SK-N-SH treated with all-trans-retinoic acid at 6 μM for 48 hours (cell line): ENCODE measurements around the gene NAA50.

Source experiments
- ATAC-seq: fragments of 200-7000 bp; cut with Tn5 transposase; 3 replicates; pipeline ENCODE4 v1.9.1; 2020; ENCODE audit warnings: mild to moderate bottlenecking, moderate library complexity
- ARNTL ChIP-seq: fragments of 450-650 bp; formaldehyde crosslinking; IDR thresholded peaks from 2 replicates; pipeline ENCODE4 v1.5.0; 2020; ENCODE audit warnings: low read depth, mild to moderate bottlenecking, moderate library complexity, borderline replicate concordance
- CSDC2 ChIP-seq: fragments of 250-450 bp; sonication (Bioruptor Pico); IDR thresholded peaks from 2 replicates; pipeline ENCODE4 v1.5.0; 2020; ENCODE audit warnings: mild to moderate bottlenecking, moderate library complexity
- ESRRG ChIP-seq: fragments of 250-450 bp; sonication (Bioruptor Pico); IDR thresholded peaks from 2 replicates; pipeline ENCODE4 v1.6.1; 2021; ENCODE audit warnings: mild to moderate bottlenecking
- GLIS3 ChIP-seq: fragments of 250-450 bp; sonication (Bioruptor Pico); IDR thresholded peaks from 2 replicates; pipeline ENCODE4 v1.5.0; 2020; ENCODE audit warnings: mild to moderate bottlenecking, moderate library complexity
- OSR1 ChIP-seq: fragments of 250-450 bp; sonication (Bioruptor Pico); IDR thresholded peaks from 2 replicates; pipeline ENCODE4 v1.8.0; 2022; ENCODE audit warnings: moderate library complexity, mild to moderate bottlenecking, inconsistent platforms
- TOX ChIP-seq: fragments of 250-450 bp; sonication (Bioruptor Pico); IDR thresholded peaks from 2 replicates; pipeline ENCODE4 v1.8.0; 2021; ENCODE audit warnings: mild to moderate bottlenecking, moderate library complexity, borderline replicate concordance
- ZFP3 ChIP-seq: fragments of 250-450 bp; sonication (Bioruptor Pico); IDR thresholded peaks from 2 replicates; pipeline ENCODE4 v1.5.0; 2020; ENCODE audit warnings: mild to moderate bottlenecking, moderate library complexity
- ZFP30 ChIP-seq: fragments of 450-650 bp; formaldehyde crosslinking; IDR thresholded peaks from 2 replicates; pipeline ENCODE4 v1.5.0; 2022; ENCODE audit warnings: mild to moderate bottlenecking, moderate library complexity
- ZNF565 ChIP-seq: fragments of 450-650 bp; formaldehyde crosslinking; conservative IDR thresholded peaks from 2 replicates; pipeline ENCODE4 v1.5.0; 2020; ENCODE audit warnings: low read depth, mild to moderate bottlenecking, moderate library complexity
- ZNF8 ChIP-seq: fragments of 450-650 bp; formaldehyde crosslinking; IDR thresholded peaks from 2 replicates; pipeline ENCODE4 v1.5.0; 2020; ENCODE audit warnings: mild to moderate bottlenecking, moderate library complexity
- TF ChIP-seq, protein P1 (sequence below): fragments of 250-450 bp; sonication (Bioruptor Pico); IDR thresholded peaks from 2 replicates; pipeline ENCODE4 v1.5.0; 2020; ENCODE audit warnings: mild to moderate bottlenecking, moderate library complexity
- TF ChIP-seq, protein P2 (sequence below): fragments of 250-450 bp; sonication (Bioruptor Pico); IDR thresholded peaks from 2 replicates; pipeline ENCODE4 v1.8.0; 2021; ENCODE audit warnings: low read depth, mild to moderate bottlenecking, moderate library complexity, borderline replicate concordance
- TF ChIP-seq, protein P3 (sequence below): fragments of 250-450 bp; sonication (Bioruptor Pico); IDR thresholded peaks from 2 replicates; pipeline ENCODE4 v1.5.1; 2020; ENCODE audit warnings: low read depth, mild to moderate bottlenecking, moderate library complexity
- TF ChIP-seq, protein P4 (sequence below): fragments of 250-450 bp; sonication (Bioruptor Pico); IDR thresholded peaks from 2 replicates; pipeline ENCODE4 v1.8.0; 2020; ENCODE audit warnings: mild to moderate bottlenecking, moderate library complexity, borderline replicate concordance

The NAA50 gene

DNA sequence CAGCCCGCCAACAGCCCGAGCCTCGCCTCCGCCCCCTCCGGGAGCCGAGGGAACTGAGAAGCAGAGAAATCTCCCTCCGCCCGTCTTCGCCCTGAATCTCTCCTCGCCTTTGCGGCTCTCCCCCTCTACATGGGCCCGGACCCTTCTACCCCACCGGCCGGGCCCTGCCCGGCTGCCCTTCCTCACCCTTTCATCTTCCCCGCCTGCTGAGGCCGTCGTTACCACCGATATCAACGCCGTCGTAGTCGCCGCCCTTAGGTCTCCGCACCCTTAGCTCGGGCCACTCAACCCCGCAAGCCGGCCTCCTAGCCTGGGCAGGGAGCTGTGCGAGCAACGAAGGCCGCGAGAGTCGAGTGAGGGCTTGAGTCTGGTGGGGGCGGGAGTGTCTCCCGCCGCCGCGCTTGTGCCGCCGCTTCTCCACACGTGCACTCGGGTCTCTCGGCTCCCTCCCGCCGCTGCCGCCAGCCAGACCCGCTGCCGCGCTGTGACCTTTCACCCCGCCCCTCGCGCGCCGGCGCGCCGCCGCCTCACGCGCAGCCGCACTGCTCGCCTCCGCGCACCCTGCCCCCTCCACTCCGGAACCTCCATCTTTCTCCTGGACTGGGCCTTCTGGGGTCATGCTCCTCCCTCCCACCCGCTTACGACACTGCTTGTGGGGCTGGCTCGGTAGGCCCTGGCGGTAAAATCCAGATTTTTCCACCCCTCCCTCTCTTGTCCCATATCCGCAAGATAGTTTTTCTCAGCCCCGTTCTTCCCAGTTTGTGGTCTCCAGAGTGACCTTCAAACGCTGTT, at the start of gene NAA50:
NAA50 (minus strand) TSS at position 494 of the 792 bp plus-strand sequence; CDS start at position 194, 300 bp downstream.
- peak; percentile 81 for ATAC-seq
- TF ChIP-seq, protein P1, sequence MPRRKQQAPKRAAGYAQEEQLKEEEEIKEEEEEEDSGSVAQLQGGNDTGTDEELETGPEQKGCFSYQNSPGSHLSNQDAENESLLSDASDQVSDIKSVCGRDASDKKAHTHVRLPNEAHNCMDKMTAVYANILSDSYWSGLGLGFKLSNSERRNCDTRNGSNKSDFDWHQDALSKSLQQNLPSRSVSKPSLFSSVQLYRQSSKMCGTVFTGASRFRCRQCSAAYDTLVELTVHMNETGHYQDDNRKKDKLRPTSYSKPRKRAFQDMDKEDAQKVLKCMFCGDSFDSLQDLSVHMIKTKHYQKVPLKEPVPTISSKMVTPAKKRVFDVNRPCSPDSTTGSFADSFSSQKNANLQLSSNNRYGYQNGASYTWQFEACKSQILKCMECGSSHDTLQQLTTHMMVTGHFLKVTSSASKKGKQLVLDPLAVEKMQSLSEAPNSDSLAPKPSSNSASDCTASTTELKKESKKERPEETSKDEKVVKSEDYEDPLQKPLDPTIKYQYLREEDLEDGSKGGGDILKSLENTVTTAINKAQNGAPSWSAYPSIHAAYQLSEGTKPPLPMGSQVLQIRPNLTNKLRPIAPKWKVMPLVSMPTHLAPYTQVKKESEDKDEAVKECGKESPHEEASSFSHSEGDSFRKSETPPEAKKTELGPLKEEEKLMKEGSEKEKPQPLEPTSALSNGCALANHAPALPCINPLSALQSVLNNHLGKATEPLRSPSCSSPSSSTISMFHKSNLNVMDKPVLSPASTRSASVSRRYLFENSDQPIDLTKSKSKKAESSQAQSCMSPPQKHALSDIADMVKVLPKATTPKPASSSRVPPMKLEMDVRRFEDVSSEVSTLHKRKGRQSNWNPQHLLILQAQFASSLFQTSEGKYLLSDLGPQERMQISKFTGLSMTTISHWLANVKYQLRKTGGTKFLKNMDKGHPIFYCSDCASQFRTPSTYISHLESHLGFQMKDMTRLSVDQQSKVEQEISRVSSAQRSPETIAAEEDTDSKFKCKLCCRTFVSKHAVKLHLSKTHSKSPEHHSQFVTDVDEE (CRISPR knock-in tag) = no peak
- TF ChIP-seq GLIS3 (CRISPR knock-in tag) (no peak), ESRRG (CRISPR knock-in tag) (no peak), ZNF8 (CRISPR knock-in tag) (no peak), CSDC2 (no peak), TOX (CRISPR knock-in tag) (no peak)

DNA sequence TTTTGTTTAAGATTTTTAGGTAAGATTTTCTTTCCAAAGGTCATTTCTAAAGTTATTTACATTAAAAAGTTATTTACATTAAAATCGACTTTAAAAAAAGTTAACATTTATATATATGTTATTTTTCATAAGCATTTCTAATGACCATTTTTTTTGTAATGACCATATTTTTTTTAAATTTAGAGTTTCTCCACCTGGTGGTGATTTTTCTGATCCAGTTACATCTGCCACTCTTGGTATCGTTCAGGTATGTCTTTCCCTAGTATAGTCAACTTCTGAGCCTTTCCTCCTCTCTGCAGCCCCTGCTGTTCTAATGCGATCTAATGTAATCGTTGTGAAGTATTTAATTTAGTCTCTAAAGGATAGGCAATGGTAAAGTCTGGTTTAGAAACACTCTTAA, 49.6 kb upstream of the NAA50 start:
- TF ChIP-seq ZFP3 (CRISPR knock-in tag) (no peak), TOX (CRISPR knock-in tag) (no peak), ZNF565 (CRISPR knock-in tag) (no peak), ZFP30 (CRISPR knock-in tag) (no peak), GLIS3 (CRISPR knock-in tag) (no peak), OSR1 (CRISPR knock-in tag) (no peak), ESRRG (CRISPR knock-in tag) (no peak), ARNTL (CRISPR knock-in tag) (no peak)
- TF ChIP-seq, protein P2, sequence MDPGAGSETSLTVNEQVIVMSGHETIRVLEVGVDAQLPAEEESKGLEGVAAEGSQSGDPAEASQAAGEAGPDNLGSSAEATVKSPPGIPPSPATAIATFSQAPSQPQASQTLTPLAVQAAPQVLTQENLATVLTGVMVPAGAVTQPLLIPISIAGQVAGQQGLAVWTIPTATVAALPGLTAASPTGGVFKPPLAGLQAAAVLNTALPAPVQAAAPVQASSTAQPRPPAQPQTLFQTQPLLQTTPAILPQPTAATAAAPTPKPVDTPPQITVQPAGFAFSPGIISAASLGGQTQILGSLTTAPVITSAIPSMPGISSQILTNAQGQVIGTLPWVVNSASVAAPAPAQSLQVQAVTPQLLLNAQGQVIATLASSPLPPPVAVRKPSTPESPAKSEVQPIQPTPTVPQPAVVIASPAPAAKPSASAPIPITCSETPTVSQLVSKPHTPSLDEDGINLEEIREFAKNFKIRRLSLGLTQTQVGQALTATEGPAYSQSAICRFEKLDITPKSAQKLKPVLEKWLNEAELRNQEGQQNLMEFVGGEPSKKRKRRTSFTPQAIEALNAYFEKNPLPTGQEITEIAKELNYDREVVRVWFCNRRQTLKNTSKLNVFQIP (CRISPR knock-in tag) = no peak
- TF ChIP-seq, protein P1 (CRISPR knock-in tag) = no peak
- TF ChIP-seq, protein P3, sequence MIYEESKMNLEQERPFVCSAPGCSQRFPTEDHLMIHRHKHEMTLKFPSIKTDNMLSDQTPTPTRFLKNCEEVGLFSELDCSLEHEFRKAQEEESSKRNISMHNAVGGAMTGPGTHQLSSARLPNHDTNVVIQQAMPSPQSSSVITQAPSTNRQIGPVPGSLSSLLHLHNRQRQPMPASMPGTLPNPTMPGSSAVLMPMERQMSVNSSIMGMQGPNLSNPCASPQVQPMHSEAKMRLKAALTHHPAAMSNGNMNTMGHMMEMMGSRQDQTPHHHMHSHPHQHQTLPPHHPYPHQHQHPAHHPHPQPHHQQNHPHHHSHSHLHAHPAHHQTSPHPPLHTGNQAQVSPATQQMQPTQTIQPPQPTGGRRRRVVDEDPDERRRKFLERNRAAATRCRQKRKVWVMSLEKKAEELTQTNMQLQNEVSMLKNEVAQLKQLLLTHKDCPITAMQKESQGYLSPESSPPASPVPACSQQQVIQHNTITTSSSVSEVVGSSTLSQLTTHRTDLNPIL = no peak
- TF ChIP-seq, protein P4, sequence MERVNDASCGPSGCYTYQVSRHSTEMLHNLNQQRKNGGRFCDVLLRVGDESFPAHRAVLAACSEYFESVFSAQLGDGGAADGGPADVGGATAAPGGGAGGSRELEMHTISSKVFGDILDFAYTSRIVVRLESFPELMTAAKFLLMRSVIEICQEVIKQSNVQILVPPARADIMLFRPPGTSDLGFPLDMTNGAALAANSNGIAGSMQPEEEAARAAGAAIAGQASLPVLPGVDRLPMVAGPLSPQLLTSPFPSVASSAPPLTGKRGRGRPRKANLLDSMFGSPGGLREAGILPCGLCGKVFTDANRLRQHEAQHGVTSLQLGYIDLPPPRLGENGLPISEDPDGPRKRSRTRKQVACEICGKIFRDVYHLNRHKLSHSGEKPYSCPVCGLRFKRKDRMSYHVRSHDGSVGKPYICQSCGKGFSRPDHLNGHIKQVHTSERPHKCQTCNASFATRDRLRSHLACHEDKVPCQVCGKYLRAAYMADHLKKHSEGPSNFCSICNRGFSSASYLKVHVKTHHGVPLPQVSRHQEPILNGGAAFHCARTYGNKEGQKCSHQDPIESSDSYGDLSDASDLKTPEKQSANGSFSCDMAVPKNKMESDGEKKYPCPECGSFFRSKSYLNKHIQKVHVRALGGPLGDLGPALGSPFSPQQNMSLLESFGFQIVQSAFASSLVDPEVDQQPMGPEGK = no peak

DNA sequence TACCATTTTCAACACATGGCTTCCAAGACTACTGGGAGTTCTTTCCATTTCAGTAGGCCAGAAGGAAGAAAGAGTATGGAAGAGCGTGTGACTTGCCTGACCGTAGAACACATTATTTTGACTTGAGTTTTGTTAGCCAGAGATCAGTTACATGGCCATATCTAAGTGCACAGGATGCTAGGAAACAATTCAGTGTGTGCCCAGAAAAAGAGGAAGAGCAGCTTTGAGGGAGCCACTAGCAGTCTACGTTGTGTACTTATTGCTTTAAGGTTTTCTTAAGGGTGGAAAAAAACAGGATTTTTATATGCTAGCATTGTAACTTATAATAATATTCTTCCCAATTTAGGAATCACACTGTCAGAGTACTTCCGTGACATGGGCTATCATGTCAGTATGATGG, 48.5 kb upstream of the NAA50 start:
- TF ChIP-seq, protein P1 (CRISPR knock-in tag) = no peak
- TF ChIP-seq, all 23 proteins: peak for 0
- no peak for ATAC-seq

More for the DNA sequence above, 49.6 kb upstream of the NAA50 start:
- no peak for ATAC-seq
